ENCODE measurements around the gene PEX14.

PEX14 gene

GRCh38 chr1:10520952-10521351, 46.2 kb downstream of the PEX14 start:
- TF ChIP-seq ZBTB7A (IDR thresholded peaks at IDR 0.05; ENCODE audit: low read depth) (no peak), TAF1 (IDR thresholded peaks at IDR 0.05; ENCODE audit: low read depth) (no peak), CREB1 (IDR thresholded peaks at IDR 0.05; ENCODE audit: low read depth) (no peak), CEBPB (IDR thresholded peaks at IDR 0.05) (no peak), TEAD4 (IDR thresholded peaks at IDR 0.05) (no peak), NFIC (IDR thresholded peaks at IDR 0.05) (no peak), TCF12 (IDR thresholded peaks at IDR 0.05; ENCODE audit: low read depth) (no peak), FOXM1 (IDR thresholded peaks at IDR 0.05; ENCODE audit: borderline replicate concordance, low read depth) (no peak), RAD21 (IDR thresholded peaks at IDR 0.05; ENCODE audit: low read depth) (no peak), MAX (IDR thresholded peaks at IDR 0.05) (no peak), EGR1 (IDR thresholded peaks at IDR 0.05) (no peak), EP300 (IDR thresholded peaks at IDR 0.05; ENCODE audit: borderline replicate concordance) (no peak)
- TF ChIP-seq, protein P1, sequence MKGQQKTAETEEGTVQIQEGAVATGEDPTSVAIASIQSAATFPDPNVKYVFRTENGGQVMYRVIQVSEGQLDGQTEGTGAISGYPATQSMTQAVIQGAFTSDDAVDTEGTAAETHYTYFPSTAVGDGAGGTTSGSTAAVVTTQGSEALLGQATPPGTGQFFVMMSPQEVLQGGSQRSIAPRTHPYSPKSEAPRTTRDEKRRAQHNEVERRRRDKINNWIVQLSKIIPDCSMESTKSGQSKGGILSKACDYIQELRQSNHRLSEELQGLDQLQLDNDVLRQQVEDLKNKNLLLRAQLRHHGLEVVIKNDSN (IDR thresholded peaks at IDR 0.05) = no peak

DNA sequence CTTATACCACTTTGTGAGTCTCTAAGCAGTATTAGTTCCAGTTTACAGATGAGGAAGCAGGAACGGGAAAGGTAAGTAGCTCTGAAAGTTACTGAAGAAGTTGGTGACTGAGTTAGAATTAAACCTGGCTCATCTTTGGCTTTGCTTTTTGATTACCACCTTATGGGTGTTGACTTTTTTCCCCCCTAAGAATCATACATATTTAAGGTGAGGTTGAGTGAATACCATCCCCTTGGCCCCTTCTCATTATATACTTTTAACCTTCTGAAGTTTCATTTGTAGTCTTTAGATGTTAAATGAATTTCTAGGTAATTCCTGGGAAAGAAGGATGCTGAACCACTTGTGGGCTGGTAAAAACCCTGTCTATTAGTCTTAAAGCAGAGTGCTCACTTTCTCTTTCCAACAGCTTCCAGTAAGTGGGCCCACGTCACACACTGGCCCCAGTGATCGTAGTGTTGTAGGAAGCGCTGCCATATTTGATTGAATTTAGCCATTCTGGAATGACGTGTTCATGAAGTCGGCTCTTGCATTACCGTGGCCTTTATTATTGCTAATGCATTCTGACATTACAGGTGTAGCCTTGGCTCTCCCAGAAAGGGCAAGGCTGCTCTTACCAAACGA, 46.9 kb downstream of the PEX14 start:
- TF ChIP-seq, protein P1 (IDR thresholded peaks at IDR 0.05) = no peak
- TF ChIP-seq CREB1 (IDR thresholded peaks at IDR 0.05; ENCODE audit: low read depth) (no peak), RAD21 (IDR thresholded peaks at IDR 0.05; ENCODE audit: low read depth) (no peak), MAX (IDR thresholded peaks at IDR 0.05) (no peak), TEAD4 (IDR thresholded peaks at IDR 0.05) (no peak), EP300 (IDR thresholded peaks at IDR 0.05; ENCODE audit: borderline replicate concordance) (no peak), CEBPB (IDR thresholded peaks at IDR 0.05) (no peak), ZBTB7A (IDR thresholded peaks at IDR 0.05; ENCODE audit: low read depth) (no peak), NFIC (IDR thresholded peaks at IDR 0.05) (no peak), YY1 (IDR thresholded peaks at IDR 0.05; ENCODE audit: low read depth) (no peak), TAF1 (IDR thresholded peaks at IDR 0.05; ENCODE audit: low read depth) (no peak), EGR1 (IDR thresholded peaks at IDR 0.05) (no peak), FOXM1 (IDR thresholded peaks at IDR 0.05; ENCODE audit: borderline replicate concordance, low read depth) (no peak), TCF12 (IDR thresholded peaks at IDR 0.05; ENCODE audit: low read depth) (no peak)
- TF ChIP-seq, protein P2, sequence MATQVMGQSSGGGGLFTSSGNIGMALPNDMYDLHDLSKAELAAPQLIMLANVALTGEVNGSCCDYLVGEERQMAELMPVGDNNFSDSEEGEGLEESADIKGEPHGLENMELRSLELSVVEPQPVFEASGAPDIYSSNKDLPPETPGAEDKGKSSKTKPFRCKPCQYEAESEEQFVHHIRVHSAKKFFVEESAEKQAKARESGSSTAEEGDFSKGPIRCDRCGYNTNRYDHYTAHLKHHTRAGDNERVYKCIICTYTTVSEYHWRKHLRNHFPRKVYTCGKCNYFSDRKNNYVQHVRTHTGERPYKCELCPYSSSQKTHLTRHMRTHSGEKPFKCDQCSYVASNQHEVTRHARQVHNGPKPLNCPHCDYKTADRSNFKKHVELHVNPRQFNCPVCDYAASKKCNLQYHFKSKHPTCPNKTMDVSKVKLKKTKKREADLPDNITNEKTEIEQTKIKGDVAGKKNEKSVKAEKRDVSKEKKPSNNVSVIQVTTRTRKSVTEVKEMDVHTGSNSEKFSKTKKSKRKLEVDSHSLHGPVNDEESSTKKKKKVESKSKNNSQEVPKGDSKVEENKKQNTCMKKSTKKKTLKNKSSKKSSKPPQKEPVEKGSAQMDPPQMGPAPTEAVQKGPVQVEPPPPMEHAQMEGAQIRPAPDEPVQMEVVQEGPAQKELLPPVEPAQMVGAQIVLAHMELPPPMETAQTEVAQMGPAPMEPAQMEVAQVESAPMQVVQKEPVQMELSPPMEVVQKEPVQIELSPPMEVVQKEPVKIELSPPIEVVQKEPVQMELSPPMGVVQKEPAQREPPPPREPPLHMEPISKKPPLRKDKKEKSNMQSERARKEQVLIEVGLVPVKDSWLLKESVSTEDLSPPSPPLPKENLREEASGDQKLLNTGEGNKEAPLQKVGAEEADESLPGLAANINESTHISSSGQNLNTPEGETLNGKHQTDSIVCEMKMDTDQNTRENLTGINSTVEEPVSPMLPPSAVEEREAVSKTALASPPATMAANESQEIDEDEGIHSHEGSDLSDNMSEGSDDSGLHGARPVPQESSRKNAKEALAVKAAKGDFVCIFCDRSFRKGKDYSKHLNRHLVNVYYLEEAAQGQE (IDR thresholded peaks at IDR 0.05; ENCODE audit: low read depth) = no peak

GRCh38 chr1:10522322-10522860, 47.6 kb downstream of the PEX14 start:
- TF ChIP-seq FOXM1 (IDR thresholded peaks at IDR 0.05; ENCODE audit: borderline replicate concordance, low read depth) (no peak), TAF1 (IDR thresholded peaks at IDR 0.05; ENCODE audit: low read depth) (no peak), NFIC (IDR thresholded peaks at IDR 0.05) (no peak), TCF12 (IDR thresholded peaks at IDR 0.05; ENCODE audit: low read depth) (no peak), EP300 (IDR thresholded peaks at IDR 0.05; ENCODE audit: borderline replicate concordance) (no peak), CREB1 (IDR thresholded peaks at IDR 0.05; ENCODE audit: low read depth) (no peak), RAD21 (IDR thresholded peaks at IDR 0.05; ENCODE audit: low read depth) (no peak), YY1 (IDR thresholded peaks at IDR 0.05; ENCODE audit: low read depth) (no peak)
- TF ChIP-seq, protein P2 (IDR thresholded peaks at IDR 0.05; ENCODE audit: low read depth) = no peak

DNA sequence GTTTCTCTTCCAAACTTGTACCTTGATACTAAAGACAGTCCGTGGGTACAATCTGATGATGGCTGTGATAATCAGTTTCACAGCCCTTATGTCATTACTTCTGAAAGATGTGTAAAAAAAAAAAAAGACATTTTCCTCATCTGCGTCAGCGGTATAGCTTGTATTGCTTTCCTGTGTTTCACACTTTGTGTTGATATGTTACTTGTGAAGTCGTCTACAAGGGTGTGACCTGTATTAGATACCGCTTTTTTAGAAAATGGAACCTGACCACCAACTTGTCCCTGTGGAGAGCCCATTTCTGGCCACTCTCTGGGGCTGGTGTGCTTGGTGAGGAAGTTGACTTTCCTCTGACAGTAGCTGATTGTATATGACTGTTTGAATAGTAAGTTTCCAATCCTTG, 50.5 kb downstream of the PEX14 start:
- no peak for TF ChIP-seq FOXM1 (IDR thresholded peaks at IDR 0.05; ENCODE audit: borderline replicate concordance, low read depth)
- TF ChIP-seq CEBPB (IDR thresholded peaks at IDR 0.05) = no peak

DNA sequence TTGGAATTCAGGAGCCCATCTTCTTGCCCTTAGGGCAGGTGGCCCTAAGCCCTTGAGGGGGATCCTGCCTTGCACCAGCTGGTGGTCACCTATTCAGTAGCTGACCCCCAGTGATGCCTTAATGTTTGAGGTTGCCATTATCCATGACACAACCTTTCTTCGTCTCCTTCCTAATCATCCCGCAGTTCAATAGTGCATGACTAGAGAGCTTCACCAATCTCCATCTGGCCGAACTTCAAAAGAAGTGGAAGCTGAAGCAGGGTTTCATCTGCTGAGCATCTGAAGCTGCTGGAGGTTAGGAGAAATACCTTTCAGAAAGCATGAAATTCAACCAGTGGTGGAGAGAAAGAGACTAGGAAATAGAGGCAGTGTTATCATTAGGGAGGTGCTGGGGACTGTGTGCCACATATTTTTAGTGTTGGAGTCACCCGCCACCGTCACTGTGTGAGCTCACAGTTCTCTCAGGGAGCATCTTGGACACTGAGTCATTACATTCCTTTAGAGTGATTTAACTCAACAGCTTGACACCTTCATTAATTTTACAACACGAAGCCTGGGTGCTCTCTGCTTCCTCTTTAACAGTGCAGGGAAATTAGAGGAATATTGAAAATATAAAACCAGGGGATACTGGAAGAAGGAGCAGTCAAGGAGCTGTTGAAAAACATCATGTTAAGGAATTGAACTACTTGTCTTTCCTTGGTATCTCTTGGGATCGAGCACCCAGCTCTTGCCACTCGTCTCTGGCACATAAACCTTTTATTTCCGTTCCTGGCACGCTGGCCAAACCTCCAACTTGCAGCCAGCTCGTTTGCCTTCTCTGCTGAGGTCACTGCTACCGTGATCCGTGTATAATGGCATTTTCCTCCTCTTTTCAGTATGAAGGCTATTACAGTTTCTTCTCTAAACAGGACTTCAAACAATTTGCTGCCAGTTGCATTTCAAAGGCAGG, 53.6 kb downstream of the PEX14 start:
- peak; percentile 66 for TF ChIP-seq TCF12 (IDR thresholded peaks at IDR 0.05; ENCODE audit: low read depth)
- TF ChIP-seq, protein P1 (IDR thresholded peaks at IDR 0.05) = no peak
- no peak for TF ChIP-seq FOXM1 (IDR thresholded peaks at IDR 0.05; ENCODE audit: borderline replicate concordance, low read depth)
- no peak for TF ChIP-seq YY1 (IDR thresholded peaks at IDR 0.05; ENCODE audit: low read depth)
- TF ChIP-seq RAD21 (IDR thresholded peaks at IDR 0.05; ENCODE audit: low read depth) = 0 out of 2 replicates have a peak, but pooled peaks have one; percentile 2
- TF ChIP-seq MAX (IDR thresholded peaks at IDR 0.05) = peak; percentile 18
- no peak for TF ChIP-seq ZBTB7A (IDR thresholded peaks at IDR 0.05; ENCODE audit: low read depth)
- TF ChIP-seq TEAD4 (IDR thresholded peaks at IDR 0.05) = peak; percentile 65
- no peak for TF ChIP-seq EGR1 (IDR thresholded peaks at IDR 0.05)
- TF ChIP-seq NFIC (IDR thresholded peaks at IDR 0.05) = no peak; the same call in 1 of the 2 replicates
- no peak for TF ChIP-seq CEBPB (IDR thresholded peaks at IDR 0.05)
- TF ChIP-seq CREB1 (IDR thresholded peaks at IDR 0.05; ENCODE audit: low read depth) = peak; percentile 51; the same call in 1 of the 2 replicates
- TF ChIP-seq EP300 (IDR thresholded peaks at IDR 0.05; ENCODE audit: borderline replicate concordance) = peak; percentile 54
- TF ChIP-seq, protein P2 (IDR thresholded peaks at IDR 0.05; ENCODE audit: low read depth) = no peak
- no peak for TF ChIP-seq TAF1 (IDR thresholded peaks at IDR 0.05; ENCODE audit: low read depth)

Measured in Ishikawa (cell line).